Measurements from ENCODE around the gene MORC1.

Gene MORC1

GRCh38 chr3:109025896-109026295, 92.0 kb downstream of the MORC1 start:
- no peak for DNase-seq

GRCh38 chr3:109023656-109024254, 94.2 kb downstream of the MORC1 start:
- DNase-seq, result no peak

DNA sequence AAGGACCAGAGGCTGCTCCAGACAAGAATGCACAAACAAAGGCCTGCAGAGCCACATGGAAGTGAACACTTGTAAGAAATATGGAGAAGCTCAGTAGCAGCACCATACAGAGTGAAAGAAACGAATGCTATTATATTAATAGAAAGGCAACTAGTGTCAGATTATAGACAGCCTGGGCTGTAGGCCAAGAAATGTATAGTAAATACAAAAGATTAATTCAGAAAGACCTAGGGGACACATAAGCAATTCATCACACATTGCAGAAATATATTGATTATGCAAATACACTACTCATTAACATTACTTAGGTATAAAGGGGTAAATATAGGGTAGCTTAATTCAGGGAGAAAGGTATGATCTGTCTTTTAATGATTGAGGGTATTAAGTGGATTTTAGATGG, 94.8 kb downstream of the MORC1 start:
- no peak for DNase-seq

- DNase-seq, result no peak
Measured at GRCh38 chr3:109021556-109021955, 96.4 kb downstream of the MORC1 start.

- DNase-seq, result no peak
Measured at GRCh38 chr3:109018828-109019227, 99.1 kb downstream of the MORC1 start.

GRCh38 chr3:109005443-109005842, 112.5 kb downstream of the MORC1 start:
- no peak for DNase-seq

GRCh38 chr3:108998436-108998835, 119.5 kb downstream of the MORC1 start:
- no peak for DNase-seq

DNA sequence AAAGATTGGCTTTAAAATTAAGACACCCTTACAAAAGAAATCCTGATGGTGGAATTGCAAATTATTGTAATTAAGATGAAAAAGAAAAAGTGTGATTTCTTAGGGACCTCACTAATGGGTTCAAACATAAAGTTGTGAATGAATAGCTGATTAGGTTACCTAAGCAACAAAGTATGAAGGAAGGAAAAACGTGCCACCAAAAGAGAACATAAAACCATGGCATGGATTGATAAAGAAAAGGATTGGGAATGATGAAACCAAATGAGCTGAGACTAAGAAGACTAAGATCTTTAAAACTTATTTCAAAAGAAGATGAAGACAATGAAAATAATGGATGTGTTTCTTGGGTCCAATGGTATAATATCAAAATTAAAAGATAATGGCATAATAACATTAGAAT, 132.1 kb downstream of the MORC1 start:
- no peak for DNase-seq

- no peak for DNase-seq
Measured at GRCh38 chr3:108983051-108983450, 134.9 kb downstream of the MORC1 start.

- DNase-seq, result no peak
Measured at GRCh38 chr3:108976058-108976457, 141.9 kb downstream of the MORC1 start.

DNA sequence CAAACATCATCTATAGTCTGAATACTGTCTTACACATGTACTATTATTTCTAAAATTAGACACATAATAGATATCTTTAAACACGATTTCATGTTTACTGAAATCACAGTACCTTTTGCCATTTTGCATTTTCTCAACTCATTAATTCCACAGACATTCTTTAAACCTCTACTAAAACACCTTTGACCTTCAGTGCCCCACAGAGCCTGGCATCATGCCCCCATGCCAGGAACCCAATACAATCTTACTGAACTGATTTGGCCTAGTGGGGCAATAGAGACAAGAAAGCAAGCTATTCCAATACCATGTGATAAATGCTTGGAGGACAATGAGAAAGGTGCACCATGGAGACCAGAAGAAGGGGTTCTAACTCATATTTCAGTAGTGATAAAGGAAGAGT, 144.9 kb downstream of the MORC1 start:
- no peak for DNase-seq

DNA sequence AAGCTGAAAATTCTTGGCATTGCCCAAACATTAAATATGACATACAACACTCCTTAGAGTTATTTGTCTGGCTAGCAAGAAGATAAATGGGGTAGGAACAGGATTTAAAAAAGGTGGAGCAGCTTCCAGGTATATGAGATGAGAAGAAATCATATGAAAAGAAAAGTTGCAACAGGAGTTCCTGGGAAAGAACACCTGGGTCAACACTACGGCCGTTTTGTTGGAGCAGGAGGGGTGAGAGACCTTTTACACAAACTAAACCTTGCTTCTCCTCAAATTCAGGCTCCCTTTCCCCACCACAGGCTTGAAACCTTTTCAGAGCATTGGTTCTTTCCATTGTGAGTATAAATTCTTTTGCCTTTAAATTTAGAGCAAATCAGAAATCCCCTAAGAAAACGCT, 145.5 kb downstream of the MORC1 start:
- no peak for DNase-seq

DNA sequence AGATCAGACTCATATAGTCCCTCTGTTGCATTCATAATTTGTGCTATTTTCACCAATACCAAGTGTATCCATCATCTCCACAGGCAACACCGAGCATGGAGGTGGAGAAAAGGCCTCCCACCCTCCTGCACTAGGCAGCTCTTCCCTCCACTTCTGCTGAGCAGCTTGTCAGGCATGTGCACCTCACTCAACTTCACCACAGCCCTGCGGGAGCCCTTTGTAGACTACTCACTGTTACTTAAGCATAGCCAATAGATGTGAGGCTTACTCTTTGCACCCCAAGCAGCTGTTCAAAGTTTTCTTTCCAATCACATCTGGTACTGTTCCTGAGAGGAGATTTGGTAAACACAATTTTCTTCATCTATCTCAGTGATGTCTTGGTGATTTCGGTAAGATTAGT, 147.4 kb downstream of the MORC1 start:
- no peak for DNase-seq

GRCh38 chr3:108966773-108967172, 151.2 kb downstream of the MORC1 start:
- DNase-seq, result no peak

DNA sequence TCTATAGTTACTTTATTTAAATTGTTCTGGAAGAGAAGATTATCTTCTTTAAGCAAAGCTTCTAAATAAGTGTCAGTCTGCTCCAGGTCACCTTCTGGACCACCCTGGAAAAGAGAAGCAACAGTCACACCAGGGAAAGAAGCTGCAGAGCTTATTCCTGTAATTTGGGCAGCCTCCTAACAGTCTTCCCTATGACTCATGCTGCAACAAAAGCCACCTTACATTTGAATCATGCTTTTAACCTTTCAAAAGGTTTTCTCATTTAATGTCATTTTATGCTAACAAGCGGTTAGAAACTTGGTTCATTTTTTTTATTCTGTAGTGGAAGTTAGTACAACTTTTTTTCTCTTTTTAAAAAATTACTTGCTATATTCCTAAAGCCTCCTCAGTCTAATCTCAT, 158.9 kb downstream of the MORC1 start:
- DNase-seq, result no peak

- no peak for DNase-seq
Measured at GRCh38 chr3:108953700-108954099, 164.2 kb downstream of the MORC1 start, which contains the start of gene GUCA1C. GUCA1C (minus strand) TSS chr3:108953879; CDS start chr3:108953762, 117 bp downstream.

DNA sequence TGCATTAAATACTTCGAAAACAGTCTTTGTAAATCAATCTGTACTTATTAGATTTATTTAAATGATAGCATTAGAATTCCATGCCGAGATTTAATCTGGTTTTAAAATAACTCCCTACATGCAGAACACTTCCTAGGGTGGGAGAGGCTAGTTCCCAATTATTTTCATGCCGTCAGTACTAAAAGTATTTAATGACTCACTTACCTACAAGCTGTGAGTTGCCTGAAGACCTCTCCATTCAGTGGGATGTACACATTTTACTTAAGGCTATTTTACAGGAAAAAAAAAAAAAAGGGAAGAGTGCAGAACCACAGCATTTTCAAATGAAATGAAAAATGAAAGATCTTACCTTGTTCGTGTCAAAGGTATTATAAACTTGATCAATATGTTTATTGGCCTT, 164.7 kb downstream of the MORC1 start:
- no peak for DNase-seq

DNA sequence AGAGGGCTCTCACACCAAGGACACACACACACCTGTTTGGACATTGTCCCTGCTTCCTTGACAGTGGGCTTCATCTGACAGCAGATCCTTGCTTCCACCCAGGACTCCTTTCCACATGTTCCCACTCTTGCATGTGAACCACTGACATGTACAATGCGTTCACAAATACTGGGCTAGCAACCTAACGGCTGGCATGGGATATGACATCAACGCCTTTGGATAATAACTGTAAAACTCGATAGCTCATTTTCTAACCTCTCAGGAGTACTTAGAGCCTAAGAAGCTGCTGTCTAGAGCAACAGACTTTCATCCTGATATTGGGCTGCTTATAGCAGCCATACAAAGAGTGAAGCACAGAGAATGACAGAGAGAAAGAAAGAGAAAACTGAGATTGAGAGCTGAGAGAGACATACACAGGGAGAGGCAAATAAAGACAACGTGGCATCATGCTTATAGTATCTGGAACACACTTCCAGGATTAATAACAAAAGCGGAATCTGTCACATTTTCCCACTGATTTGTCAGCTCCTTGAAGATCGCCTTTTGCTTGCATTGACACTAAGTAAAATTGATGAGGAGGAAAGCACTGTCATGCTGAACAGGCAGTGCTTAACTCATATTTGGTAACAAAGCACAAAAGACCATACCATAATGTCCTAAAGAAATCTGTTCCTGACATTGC, 166.0 kb downstream of the MORC1 start:
- DNase-seq, result no peak

- no peak for DNase-seq
Measured at GRCh38 chr3:108947855-108948254, 170.1 kb downstream of the MORC1 start.

DNA sequence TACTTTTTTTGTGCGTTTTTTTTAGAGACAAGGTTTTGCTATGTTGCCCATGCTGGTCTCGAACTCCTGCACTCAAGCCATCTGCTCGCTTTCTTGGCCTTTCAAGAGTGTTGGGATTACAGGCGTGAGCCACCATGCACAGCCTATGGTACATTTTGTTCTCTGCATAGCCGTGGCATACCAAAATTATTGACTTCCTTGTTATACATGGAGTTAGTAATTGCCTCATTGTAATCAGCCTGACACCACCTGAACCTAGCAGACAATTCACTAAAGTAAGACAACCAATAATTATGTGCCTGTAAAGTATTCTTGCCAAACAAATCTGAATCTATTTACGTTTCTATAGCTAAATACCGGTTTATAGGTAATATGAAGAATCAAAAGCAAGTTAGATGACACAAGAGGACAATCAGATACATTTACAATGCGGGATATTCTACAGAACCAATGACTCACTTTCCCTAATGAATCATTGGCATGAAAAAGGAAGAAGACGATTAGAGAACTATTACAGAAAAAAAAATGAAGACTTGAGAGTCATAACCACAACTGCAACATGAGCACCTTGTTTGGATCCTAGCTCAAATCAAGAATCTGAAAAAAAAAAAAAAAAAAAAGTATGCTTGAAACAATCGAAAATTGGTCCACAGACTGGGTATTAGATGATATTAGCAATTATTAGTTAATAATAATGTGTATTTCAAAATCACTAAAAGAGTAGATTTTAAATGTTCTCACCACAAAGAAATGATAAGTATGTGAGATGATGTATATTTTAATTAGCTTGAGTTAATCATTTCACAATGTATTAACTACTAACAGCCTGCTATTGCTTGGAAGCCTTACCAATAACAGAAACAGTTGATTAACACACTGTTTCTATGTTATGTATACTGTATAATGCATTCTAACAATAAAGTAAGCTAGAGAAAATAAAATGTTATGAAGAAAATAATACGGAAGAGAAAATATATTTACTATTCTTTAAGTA, 171.3 kb downstream of the MORC1 start:
- no peak for DNase-seq

GRCh38 chr3:108940568-108941263, 177.2 kb downstream of the MORC1 start:
- no peak for DNase-seq

DNA sequence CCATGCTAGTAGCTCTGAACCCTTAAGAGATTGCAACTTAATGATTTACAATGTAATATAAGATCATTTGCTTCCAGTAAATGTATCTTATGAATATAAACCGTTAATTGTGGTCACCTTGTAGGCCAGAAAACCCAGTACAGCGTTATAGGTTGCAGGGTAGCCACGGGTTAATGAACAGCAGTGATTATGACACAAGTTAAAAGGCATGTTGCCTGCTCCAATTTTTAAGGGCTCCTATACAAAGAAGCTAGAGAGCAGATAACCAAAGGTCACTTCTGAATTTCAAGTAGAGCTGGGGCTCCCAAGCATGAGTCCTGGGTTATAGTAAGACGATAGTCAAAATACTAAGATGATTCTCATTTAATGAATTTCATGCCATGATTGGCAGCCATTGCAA, 177.8 kb downstream of the MORC1 start:
- DNase-seq, result no peak

Data from cortex of kidney (tissue), 1 donor.